Hepatocyte (in vitro differentiated cells): Measurements from ENCODE around the gene ATN1.

Source experiments
- EZH2 ChIP-seq: fragments of 200-600 bp; sonication (generic); IDR thresholded peaks from 2 replicates; pipeline ENCODE4 v1.6.1; 2016; ENCODE audit warnings: antibody characterized with exemption, mild to moderate bottlenecking, borderline replicate concordance
- TF ChIP-seq, protein P1 (sequence below): fragments of 200-600 bp; sonication (generic); IDR thresholded peaks from 2 replicates; pipeline ENCODE4 v1.5.1; 2016; ENCODE audit warnings: antibody characterized with exemption, mild to moderate bottlenecking; ENCODE audit not compliant: poor library complexity

DNA sequence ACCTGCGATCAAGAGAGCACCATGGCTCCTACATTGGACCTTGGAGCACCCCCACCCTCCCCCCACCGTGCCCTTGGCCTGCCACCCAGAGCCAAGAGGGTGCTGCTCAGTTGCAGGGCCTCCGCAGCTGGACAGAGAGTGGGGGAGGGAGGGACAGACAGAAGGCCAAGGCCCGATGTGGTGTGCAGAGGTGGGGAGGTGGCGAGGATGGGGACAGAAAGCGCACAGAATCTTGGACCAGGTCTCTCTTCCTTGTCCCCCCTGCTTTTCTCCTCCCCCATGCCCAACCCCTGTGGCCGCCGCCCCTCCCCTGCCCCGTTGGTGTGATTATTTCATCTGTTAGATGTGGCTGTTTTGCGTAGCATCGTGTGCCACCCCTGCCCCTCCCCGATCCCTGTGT lies 14.0 kb downstream of the ATN1 start:
- TF ChIP-seq, protein P1, sequence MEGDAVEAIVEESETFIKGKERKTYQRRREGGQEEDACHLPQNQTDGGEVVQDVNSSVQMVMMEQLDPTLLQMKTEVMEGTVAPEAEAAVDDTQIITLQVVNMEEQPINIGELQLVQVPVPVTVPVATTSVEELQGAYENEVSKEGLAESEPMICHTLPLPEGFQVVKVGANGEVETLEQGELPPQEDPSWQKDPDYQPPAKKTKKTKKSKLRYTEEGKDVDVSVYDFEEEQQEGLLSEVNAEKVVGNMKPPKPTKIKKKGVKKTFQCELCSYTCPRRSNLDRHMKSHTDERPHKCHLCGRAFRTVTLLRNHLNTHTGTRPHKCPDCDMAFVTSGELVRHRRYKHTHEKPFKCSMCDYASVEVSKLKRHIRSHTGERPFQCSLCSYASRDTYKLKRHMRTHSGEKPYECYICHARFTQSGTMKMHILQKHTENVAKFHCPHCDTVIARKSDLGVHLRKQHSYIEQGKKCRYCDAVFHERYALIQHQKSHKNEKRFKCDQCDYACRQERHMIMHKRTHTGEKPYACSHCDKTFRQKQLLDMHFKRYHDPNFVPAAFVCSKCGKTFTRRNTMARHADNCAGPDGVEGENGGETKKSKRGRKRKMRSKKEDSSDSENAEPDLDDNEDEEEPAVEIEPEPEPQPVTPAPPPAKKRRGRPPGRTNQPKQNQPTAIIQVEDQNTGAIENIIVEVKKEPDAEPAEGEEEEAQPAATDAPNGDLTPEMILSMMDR = no peak
- TF ChIP-seq EZH2 = no peak
